HG02885 (cell line): ENCODE measurements around the gene AKT2.
"Not testable (repeated sequence)": the region's sequence is repeated elsewhere in the genome, so short reads cannot be mapped to it uniquely, and the experiment has no call there.

Source experiments
- ATAC-seq: cut with Tn5 transposase; IDR thresholded peaks from one replicate; pipeline ENCODE4 v1.9.1; 2021; ENCODE audit warnings: mild to moderate bottlenecking; ENCODE audit not compliant: unreplicated experiment, poor library complexity

AKT2 gene

DNA sequence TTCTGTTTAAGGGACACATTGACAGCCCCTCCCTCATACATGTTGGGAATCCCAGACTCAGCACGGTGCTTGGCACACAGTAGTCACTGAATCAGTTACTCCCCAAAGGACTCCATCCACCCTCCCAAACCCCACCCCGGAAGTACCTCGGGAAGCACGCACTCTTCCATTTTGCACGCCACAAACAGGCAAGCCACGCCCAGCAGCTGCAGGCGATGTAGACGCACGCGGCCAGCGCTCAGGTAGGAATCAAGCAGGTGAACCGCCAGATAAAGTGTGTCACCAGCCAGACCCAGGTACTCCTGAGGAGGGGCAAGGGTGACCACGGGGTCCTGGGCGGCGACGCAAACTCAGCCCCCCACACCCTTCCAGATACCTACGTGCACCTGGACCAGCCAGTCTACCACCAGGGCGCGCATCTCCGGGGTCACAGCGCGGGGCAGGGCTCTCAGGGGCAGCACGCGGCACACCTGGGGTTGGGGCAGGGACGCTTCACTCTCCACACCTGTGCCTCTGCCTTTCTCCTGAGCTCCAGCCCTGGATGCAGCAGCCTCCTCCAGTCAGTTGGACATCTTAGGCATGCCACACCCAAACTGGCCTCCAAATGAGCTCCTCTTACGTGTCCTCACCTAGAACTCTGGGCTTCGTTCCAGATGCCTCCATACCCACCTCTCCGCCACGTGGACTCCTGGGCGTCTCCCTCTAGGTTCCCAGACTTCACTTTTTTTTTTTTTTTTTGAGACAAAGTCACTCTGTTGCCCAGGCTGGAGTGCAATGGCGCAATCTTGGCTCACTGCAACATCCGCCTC is 60.6 kb downstream of the AKT2 start:
- no peak for ATAC-seq

DNA sequence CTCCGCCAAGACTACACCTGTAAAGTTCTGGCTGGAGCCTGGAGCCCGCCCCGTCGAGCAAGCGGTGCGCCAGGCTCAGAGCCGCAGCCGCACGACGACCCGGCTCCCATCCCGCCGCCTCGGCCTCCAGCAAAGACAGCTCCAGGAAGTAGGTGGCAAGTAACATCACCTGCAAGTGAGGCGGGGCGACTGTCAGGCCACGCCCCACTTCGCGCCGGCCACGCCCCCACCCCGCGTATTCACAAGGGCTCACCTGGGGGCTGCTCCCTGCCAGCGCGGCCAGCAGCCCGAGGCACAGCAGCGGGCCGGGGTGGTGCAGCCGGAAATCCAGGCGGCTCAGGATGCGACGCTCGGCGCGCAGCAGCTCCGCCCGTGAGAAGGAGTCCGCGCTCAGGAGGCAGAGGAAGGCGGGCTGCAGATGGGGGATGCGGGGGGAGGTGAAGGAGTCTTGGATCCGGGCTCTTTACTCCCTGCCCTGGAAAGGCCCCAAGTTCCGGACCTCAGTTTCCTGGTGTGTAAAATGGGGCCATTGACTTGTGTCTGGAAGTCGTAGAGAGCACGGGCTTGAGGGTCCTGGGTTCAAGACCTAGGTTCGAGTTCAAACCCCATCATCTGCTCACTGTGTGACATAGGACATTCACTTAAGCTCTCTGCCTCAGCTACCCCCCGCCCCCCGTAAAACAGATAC is 61.9 kb downstream of the AKT2 start:
- ATAC-seq = no peak

DNA sequence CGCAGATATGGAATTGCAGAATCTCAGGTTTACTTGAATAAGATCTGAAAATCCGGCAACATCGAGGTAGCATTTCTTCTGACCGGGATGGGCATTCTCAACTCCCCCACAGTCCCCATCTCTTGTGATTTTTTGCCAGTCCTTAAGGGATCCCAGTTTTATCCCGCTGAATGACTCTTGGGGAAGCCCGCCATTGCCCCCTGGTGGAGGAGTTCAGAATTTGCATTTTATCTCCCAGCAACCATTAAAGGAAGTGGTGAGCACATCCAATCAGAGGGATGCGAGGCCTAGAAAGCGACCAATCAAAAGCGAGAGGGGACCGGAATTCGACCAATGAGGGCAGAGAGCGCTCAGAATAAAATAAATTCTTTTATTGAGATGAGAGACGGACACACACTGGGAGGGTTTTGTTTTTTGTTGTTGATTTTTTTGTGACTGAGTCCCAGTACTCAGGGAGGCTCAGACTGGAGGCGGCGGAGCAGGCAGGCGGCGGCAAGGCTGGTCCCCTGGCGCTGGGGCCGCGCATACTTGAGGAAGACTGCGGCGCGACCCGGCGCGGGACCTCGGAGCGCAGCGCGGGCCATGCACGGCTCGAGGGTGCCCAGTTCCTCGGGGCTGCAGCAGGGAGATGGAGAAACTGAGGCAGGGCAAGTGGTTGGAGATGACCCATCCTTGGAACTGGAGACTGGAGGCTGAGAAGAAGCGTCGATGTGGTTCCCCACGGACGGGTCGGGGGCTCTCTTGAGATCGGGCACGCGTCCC is 63.1 kb downstream of the AKT2 start:
- no peak for ATAC-seq

DNA sequence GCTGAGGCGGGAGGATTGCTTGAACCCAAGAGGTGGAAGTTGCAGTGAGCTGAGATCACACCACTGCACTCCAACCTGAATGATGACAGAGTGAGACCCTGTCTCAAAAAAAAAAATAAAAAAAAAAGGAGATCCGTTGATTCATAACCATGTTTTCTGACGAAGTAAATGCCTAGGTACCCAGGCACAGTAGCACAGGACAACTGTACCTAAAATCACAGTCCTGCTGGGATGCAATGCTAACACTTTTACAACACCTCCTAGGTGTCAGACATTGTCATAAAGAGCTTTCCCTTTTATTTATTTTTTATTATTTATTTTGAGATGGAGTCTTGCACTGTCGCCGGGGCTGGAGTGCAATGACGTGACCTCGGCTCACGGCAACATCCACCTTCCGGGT is 64.5 kb downstream of the AKT2 start:
- no peak for ATAC-seq

DNA sequence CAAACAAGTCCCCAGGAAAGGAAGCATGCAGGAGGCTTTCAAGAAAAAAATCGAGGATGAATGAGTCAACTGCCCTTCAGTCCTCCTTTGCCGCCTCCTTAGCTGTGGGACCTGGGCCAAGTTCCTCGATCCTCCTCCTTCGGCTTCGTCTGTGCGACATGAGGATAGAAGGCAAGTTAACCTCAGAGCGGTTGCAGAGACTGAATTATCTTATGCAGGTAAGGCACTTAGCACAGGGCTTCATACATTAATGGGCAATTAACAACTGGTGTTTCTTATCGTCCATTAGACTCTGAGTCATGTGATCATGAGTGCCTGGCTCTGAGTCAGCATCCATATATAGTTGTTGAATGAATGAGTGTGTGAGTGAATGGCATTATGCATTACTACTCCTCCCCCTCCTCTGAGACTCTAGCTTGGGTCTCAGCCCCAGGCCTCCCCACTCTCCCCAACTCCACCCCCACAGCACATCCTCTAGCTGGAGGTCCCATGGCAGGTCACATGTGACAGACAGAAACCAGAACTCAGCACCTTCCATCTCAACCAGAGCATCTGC is 65.3 kb downstream of the AKT2 start:
- no peak for ATAC-seq

DNA sequence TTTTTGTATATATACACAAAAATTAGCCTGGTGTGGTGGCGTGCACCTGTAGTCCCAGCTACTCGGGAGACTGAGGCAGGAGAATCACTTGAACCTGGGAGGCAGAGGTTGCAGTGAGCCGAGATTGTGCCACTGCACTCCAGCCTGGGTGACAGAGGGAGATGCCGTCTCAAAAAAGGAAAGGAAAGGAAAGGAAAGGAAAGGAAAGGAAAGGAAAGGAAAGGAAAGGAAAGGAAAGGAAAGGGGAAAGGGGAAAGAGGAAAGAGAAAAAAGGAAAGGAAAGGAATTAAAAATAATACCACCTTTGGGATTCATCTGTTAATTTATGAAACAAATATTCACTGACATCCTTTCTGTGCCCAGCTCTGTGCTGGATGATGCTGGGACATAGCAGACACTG is 66.1 kb downstream of the AKT2 start:
- not testable (repeated sequence) for ATAC-seq

DNA sequence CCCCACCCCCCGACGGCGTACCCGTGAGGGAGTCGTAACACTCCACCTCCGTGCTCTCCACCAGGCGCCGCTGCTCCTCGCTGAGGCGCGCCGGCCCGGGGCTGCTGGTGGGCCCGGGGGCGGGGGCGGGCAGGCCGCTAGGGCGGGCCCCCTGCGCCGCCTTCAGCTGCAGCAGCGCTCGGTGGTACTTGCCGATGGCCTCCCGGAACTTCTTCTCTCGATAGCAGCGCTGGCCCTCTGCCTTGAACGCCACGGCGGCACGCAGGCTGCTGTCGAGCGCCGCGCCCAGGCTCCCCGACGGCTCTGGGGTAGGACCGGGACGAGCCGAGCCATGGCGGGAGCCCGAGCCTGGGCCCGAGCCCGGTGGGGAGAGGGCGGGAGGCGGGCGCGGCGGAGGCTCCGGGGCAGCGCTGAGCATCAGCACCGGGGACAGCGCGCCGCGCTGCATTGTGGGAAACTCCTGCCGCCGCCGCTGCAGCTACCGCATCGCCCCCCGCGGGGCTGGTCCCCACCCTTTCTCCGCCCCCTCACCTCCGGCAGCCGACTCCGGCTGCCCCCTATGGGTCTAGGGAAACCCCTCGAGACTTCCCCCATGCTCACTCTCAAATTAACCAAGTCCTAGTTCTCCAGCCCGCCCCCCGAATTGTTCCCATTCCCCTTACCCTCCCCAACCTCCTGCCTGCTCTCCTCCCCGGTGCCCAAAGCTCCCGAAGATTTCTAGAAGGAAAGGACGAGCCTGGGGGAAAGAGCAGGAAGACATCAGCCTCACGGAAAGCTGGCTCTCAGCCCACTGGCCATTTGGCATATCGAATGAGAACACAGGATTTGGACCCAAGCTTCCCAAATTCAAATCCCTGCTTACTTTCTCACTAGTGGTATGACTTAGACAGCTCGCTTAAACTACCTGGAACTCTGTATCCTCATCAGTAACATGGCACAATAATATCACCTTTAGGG is 66.9 kb downstream of the AKT2 start, which contains the start of gene TTC9B:
Gene TTC9B (minus strand): TSS at position 451 of the 957 bp plus-strand sequence. CDS start 3 bp downstream, at position 448.
- no peak for ATAC-seq

DNA sequence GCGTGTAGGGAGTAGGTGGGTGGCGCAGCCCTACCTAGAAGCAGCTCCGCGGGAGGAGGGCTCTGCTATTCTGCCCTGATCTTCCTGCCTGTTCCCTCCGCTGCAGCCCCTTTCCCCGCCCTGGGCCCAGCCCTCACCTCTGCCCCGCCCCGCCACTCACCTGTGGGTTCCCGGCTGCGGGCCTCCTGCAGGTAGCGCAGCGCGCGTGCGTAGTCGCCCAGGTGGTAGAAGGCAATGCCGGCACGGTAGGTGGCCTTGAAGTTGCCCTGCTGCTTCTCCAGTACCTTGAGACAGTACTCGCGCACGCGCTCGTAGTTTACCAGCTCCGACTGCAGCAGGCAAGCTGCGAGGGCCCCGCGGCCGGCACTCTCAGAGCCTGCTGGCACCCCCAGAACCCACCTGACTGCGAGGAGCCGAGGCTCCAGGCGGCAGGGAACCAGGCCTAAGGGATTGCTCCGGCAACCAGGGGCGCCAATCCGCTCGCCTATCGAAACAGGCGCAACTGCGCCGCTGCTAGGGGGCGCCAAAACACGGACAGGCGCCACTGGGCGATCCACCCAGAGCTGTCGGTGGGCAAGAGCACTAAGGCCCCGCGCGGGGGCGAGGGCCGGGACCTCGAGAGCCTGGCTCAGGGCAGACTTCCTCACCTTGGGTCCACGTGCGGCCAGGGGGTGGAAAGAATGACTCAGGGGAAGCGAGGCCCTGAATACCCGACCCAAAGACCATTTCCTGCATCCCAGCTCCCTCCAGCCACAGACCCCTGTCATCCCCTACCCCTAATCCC is 67.9 kb downstream of the AKT2 start:
- no peak for ATAC-seq

DNA sequence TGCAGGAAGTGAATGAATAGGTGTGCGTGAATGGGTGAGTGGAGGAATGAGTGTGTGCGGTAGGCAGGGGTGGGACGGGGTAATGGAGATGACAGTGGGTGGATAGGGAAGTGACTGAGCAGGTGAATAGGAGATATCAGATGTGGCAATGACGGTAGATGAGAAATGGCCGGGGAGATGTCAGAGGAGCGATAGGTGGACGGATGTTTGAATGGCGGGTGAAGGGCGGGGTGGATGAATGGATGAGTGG is 68.4 kb downstream of the AKT2 start:
- ATAC-seq = no peak

DNA sequence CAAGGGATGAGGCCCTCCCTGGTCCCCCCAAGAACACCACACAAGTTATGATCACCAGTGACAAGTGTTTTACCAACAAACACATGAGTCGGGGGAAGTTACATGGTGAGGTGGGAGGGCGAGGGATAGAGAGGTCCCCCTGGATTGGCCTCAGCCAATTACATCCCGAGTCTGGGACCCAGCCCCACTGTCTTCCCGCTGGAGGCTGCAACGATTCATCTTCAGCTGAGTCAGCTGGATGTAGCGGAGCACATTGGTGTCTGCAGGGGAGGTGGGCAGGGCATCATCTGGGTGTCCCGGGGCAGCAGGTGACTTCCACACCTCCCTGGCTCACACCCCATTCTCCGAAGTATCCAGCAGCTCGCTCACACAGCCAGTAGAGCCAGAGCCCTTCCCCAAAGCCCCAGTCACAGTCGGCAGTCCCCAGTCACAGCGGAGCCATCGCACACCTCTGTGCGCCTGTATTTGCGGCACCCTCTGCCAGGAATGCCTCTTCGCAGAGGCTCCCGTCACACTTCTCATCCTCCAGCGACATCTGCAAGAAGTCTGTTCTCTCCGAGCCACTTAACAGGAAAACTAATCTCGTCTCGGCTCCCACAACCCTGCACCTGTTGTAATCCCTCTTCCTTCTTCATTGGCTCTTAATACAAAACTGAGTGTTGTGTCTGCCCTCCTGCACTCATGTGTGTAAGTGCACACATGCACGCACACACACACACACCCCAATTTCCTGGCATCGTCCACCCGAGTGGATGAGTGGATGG is 69.0 kb downstream of the AKT2 start:
- no peak for ATAC-seq

DNA sequence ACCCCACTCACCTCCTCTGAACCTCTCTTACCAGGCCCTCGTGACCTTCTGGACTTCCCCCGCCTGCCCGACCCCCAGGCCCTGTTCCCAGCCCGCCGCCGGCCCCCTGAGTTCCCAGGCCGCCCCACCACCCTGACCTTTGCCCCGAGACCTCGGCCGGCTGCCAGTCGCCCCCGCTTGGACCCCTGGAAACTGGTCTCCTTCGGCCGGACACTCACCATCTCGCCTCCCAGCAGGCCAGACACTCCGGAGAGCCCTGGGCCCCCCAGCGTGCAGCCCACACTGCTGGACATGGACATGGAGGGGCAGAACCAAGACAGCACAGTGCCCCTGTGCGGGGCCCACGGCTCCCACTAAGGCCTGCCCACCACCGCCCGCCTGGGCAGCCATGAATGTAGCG is 70.2 kb downstream of the AKT2 start:
- ATAC-seq = no peak

DNA sequence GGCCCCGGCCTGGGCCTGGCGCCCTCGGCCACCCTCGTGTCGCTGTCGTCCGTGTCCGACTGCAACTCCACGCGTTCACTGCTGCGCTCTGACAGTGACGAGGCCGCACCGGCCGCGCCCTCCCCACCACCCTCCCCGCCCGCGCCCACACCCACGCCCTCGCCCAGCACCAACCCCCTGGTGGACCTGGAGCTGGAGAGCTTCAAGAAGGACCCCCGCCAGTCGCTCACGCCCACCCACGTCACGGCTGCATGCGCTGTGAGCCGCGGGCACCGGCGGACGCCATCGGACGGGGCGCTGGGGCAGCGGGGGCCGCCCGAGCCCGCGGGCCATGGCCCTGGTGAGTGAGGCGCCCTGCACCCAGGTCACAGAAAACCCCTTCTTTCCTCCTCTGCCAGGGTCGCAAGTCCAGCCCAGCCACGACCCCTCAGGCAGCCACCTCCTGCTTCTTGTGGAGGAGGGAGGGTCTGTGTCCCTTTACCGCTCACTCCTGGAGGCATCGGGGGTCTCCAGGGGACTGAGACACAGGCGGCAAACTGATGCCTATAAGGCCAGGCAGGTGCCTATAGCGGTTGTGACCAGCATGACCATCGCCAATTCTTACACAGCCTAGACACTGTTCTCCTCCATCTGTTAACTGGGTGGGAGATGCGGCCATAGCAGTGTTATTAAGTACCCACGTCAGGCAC is 71.1 kb downstream of the AKT2 start:
- ATAC-seq = no peak

DNA sequence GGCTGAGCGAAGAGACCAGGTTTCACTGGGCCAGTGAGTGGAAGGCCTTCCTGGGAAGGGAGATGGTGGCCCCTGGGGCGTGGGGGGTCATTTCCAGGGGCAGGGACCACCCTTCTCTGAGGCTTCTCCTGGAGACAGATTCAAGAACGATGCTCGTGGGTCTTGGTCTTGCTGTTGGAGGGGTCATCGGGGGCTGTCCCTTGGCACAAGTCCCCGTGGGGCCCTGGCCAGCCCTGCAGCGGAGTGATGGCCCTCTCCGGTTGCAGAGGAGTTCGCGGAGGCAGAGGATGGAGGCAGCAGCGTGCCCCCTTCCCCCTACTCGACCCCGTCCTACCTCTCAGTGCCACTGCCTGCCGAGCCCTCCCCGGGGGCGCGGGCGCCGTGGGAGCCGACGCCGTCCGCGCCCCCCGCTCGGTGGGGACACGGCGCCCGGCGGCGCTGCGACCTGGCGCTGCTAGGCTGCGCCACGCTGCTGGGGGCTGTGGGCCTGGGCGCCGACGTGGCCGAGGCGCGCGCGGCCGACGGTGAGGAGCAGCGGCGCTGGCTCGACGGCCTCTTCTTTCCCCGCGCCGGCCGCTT is 71.8 kb downstream of the AKT2 start:
- no peak for ATAC-seq

DNA sequence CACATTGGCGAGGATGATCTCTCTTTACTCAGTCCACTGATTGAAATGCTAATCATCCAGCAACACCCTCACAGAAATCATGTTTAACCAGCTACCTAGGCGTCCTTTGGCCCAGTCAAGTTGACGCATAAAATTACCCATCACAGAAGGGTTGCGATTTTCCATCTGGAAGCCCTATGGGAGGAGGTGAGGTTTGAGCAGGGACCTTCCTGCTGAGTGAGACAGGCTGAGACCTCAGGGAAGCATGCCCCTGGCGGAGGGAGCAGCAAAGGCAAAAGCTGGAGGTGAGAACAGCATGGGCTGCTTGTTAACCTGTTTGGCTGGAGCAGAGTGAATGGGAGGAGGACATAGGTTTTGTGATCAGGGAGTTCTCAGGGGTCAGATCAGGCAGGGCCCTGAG is 74.3 kb downstream of the AKT2 start:
- no peak for ATAC-seq

DNA sequence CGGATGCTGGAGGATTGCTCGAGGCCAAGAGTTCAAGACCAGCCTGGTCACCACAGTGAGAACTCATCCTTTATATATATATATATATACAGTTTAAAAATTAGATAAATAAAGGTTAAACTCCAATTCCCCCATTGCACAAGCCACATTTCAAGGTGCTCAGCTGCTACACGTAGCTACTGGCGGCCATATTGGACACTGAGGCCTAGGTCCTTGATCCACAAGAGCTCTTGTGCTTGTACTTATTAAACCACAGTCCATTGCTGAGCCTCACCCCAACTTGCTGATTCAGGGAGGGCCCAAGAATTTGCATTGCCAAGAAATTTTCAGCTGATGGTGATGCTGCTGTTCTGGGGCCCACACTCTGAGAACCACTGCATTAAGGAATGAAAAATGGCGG is 76.5 kb downstream of the AKT2 start:
- no peak for ATAC-seq

DNA sequence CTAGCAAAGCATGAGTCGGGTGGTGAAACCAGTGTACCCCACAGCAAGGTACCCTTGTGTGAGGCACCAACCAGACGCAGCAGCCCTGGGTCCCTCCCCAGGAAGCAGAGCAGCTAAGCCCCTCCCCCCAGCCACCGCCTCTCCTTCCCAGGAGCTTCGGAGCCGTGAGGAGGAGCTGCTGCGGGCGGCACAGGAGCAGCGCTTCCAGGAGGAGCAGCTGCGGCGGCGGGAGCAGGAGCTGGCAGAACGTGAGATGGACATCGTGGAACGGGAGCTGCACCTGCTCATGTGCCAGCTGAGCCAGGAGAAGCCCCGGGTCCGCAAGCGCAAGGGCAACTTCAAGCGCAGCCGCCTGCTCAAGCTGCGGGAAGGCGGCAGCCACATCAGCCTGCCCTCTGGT is 79.4 kb downstream of the AKT2 start:
- ATAC-seq = no peak

DNA sequence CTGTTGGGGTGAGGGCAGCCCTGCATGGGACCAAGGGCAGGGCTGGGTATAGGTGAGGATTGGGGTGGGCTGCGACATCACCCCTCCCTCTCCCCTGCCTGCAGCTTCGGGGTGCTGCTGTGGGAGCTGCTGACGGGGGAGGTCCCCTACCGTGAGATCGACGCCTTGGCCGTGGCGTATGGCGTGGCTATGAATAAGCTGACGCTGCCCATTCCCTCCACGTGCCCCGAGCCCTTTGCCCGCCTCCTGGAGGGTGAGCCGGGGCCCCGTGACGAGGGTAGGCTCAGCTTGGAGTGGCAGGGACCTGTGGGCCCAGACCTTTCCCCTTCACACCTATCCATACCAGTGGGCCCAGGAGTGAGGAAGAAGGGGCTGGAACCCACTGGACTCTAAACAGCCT is 80.8 kb downstream of the AKT2 start:
- no peak for ATAC-seq
